ENCODE results near the gene NFATC1.
A peak's percentile ranks its signal among the peaks of the same experiment; 100 is the strongest.

The NFATC1 gene

DNA sequence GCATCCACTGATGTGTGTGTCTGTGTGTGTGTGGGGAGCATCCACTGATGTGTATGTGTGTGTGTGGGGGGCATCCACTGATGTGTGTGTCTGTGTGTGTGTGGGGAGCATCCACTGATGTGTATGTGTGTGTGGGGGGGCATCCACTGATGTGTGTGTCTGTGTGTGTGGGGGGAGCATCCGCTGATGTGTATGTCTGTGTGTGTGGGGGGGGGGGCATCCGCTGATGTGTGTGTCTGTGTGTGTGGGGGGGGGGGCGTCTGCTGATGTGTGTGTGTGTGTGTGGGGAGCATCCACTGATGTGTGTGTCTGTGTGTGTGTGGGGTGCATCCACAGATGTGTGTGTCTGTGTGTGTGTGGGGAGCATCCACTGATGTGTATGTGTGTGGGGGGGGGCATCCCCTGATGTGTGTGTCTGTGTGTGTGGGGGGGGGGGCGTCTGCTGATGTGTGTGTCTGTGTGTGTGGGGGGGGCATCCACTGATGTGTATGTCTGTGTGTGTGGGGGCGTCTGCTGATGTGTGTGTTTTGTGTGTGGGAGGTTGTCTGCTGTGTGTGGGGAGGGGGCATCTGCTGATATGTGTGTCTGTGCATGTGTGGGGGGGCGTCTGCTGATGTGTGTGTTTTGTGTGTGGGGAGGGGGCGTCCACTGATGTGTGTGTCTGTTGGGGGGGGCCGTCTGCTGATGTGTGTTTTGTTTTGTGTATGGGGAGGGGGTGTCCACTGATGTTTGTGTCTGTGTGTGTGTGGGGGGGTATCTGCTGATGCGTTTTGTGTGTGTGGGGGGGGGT lies 125.9 kb downstream of the NFATC1 start:
- DNase-seq (ENCODE audit: low read depth in 2 of 2): no peak

GRCh38 chr18:79522451-79523205 lies 126.9 kb downstream of the NFATC1 start:
- DNase-seq (ENCODE audit: low read depth in 2 of 2): peak in 1 of 2 donors; percentile 47

- peak in 1 of 2 donors; percentile 41 for DNase-seq (ENCODE audit: low read depth in 2 of 2)
Observed at GRCh38 chr18:79523206-79523735, 127.5 kb downstream of the NFATC1 start.

DNA sequence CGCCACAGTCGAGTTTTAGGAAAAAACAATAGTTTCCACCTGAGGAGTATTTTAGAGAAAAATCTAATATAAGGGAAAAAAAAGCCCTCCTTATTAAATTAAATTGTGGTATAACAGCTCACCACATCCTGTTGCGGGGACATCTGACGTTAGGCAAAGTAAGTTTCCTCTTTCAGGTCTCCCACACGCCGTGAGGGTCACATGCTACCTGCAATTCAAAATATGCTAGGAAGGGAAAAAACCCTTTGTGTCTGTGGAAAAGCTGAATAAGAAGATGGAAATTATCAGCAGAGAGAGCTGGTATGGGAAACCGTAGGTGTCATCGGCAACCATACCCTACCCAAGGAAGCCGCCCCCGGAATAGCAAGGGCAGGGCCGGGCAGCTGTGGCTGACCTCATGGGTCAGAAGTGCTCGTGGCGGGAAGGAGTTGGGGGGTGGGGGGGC lies 128.0 kb downstream of the NFATC1 start:
- peak; percentile 57 to 81 for DNase-seq (ENCODE audit: low read depth in 2 of 2)

GRCh38 chr18:79524181-79525078 lies 128.7 kb downstream of the NFATC1 start:
- peak; percentile 36 to 50 for DNase-seq (ENCODE audit: low read depth in 2 of 2)

GRCh38 chr18:79525556-79526467 lies 130.1 kb downstream of the NFATC1 start:
- no peak for DNase-seq (ENCODE audit: low read depth in 2 of 2)

DNA sequence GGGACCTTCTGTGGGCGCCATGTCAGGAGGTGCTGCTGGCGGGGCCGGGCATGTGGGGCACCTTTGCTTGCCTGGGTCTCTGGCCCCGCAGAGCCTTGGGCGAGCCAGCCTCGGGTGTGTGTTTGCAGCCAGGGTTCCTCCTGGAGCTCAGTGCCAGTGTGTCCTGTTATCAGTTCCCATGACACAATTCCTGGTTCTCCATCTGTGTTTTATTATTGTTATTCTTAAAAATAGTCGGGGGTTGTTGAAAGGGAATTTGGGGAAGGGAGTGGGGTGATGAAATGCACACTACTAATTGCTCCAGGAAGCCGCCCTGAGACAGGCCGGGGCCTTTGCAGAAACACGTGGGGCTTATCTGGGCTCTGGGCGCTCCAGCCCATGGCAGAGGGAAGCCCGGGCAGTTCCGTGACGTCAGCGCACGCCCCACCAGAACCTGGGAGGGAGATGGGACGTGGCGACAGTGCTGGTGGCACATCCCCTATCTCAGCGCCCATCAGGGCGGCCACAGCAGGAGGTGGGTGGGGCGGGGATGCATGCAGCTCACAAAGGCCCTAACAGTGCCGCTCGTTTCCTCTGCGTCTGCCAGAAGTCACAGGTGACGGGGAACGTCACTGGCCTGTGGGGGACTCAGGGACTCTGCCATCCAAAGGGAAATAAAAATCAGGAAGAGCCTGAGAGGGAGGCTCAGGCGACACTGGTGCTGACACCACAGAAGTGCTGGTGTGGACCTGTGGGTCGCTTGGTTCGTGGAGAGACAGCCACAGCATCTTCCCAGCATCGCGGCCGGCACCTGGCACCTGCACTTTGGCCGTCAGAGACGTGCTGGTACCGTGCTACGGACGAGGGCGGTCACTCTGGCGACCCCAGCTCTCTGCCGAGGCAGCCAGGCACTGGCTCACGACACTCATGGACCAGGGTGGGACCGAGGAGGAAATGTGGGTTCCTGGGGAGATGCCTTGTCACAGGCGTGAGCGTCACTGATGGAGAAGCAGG lies 131.0 kb downstream of the NFATC1 start:
- no peak for DNase-seq (ENCODE audit: low read depth in 2 of 2)

- no peak for DNase-seq (ENCODE audit: low read depth in 2 of 2)
Observed at GRCh38 chr18:79527656-79528315, 132.1 kb downstream of the NFATC1 start.

DNA sequence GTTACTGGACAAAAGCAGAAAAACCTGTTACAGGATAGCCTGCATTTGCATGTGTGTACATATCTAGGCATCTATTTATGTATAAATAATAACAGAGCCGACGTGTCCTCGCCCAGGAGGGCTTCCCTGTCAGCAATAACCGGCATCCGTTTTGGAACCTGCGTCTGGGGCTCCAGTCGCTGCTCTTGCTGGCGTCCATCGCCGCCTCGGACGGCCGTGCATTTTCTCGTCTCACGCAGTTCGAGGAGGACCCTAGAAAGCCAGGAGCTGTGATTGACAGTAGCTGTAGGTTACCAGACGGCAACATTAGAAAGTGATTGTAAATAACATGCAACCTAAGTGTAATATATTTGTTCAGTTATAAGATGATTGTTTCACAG lies 132.6 kb downstream of the NFATC1 start:
- DNase-seq (ENCODE audit: low read depth in 2 of 2): no peak

- DNase-seq (ENCODE audit: low read depth in 2 of 2): peak in 1 of 2 donors; percentile 49
Observed at GRCh38 chr18:79528846-79529245, 133.1 kb downstream of the NFATC1 start.

- DNase-seq (ENCODE audit: low read depth in 2 of 2): no peak
Observed at GRCh38 chr18:79529296-79529695, 133.6 kb downstream of the NFATC1 start.

- DNase-seq (ENCODE audit: low read depth in 2 of 2): no peak
Observed at GRCh38 chr18:79529991-79530390, 134.3 kb downstream of the NFATC1 start.

DNA sequence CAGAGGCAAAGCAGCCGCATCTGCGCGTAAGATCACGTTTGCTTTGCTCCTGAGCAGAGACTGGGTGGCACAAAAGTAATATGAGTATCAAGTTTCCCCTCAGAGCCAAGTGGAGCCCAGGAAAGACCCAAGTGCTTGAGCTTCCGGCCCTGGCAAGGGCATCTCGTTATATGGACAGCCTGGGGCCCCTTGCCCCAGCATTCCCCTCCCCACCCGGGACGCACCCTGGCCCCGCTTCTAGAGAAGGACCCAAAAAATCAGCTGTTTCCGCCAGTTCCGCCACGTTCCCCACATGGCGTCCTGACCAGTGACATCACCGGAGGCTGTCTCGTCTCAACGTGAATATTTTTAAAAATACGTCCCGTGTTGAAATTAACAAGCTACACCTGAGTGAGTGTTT lies 135.1 kb downstream of the NFATC1 start:
- no peak for DNase-seq (ENCODE audit: low read depth in 2 of 2)

- no peak for DNase-seq (ENCODE audit: low read depth in 2 of 2)
Observed at GRCh38 chr18:79531386-79531785, 135.7 kb downstream of the NFATC1 start.

GRCh38 chr18:79531926-79532312 lies 136.2 kb downstream of the NFATC1 start:
- DNase-seq (ENCODE audit: low read depth in 2 of 2): no peak

- no peak for DNase-seq (ENCODE audit: low read depth in 2 of 2)
Observed at GRCh38 chr18:79532313-79533007, 136.7 kb downstream of the NFATC1 start.

- DNase-seq (ENCODE audit: low read depth in 2 of 2): no peak
Observed at GRCh38 chr18:79533146-79533545, 137.4 kb downstream of the NFATC1 start.

GRCh38 chr18:79533591-79533990 lies 137.9 kb downstream of the NFATC1 start:
- no peak for DNase-seq (ENCODE audit: low read depth in 2 of 2)

All from stimulated activated CD8-positive, alpha-beta memory T cell treated with anti-CD3 and anti-CD28 coated beads, Interleukin-15, amount 100 ng/mL, for 4 hours (primary cell).